HepG2 (cell line): ENCODE measurements around the gene SMIM24. TPM values are rescaled to one million over a fixed set of nuclear protein-coding genes. Genes with fewer than 3 reads are reported as not detected.

Experiments used
- ARNT ChIP-seq: fragments of 450-650 bp; IDR thresholded peaks from 2 replicates; pipeline ENCODE4 v1.6.1; 2017
- ARNTL ChIP-seq: sonication (generic); formaldehyde crosslinking; IDR thresholded peaks from 2 replicates; pipeline ENCODE4 v1.4.0; 2020; ENCODE audit warnings: mild to moderate bottlenecking, missing genetic modification reagents
- ATF6 ChIP-seq: sonication (generic); formaldehyde crosslinking; conservative IDR thresholded peaks from 2 replicates; pipeline ENCODE4 v1.4.0; 2020; ENCODE audit warnings: missing genetic modification reagents
- CBFB ChIP-seq: sonication (generic); formaldehyde crosslinking; IDR thresholded peaks from 2 replicates; pipeline ENCODE4 v1.4.0; 2020; ENCODE audit warnings: missing genetic modification reagents
- CREB1 ChIP-seq, 2 experiments: fragments of 450-650 bp in 1 of 2; IDR thresholded peaks; 2 replicates each; pipeline ENCODE4 v1.6.1; 2016 to 2017; ENCODE audit warnings: control low read depth in 1 of 2, mild to moderate bottlenecking in 1 of 2, missing compliant biosample characterization in 1 of 2, missing genetic modification characterization in 1 of 2
- FOXA3 ChIP-seq: IDR thresholded peaks from 2 replicates; pipeline ENCODE4 v1.6.1; 2016; ENCODE audit warnings: missing genetic modification reagents, missing compliant biosample characterization
- HINFP ChIP-seq: sonication (generic); formaldehyde crosslinking; IDR thresholded peaks from 2 replicates; pipeline ENCODE4 v1.4.0; 2020; ENCODE audit warnings: low read depth, mild to moderate bottlenecking, missing genetic modification reagents
- HNRNPL ChIP-seq: fragments of 200-400 bp; formaldehyde crosslinking; IDR thresholded peaks from 2 replicates; pipeline ENCODE4 v1.6.1; 2017; ENCODE audit warnings: mild to moderate bottlenecking, low read depth, low read length
- HNRNPUL1 ChIP-seq: fragments of 200-400 bp; formaldehyde crosslinking; IDR thresholded peaks from 2 replicates; pipeline ENCODE4 v1.6.1; 2017; ENCODE audit warnings: low read depth, mild to moderate bottlenecking, low read length, moderate library complexity
- NCOA5 ChIP-seq: sonication (generic); formaldehyde crosslinking; IDR thresholded peaks from 2 replicates; pipeline ENCODE4 v1.4.0; 2020; ENCODE audit warnings: missing genetic modification reagents
- NFIB ChIP-seq: sonication (generic); formaldehyde crosslinking; IDR thresholded peaks from 2 replicates; pipeline ENCODE4 v1.9.0; 2021; ENCODE audit warnings: missing genetic modification reagents, mild to moderate bottlenecking, borderline replicate concordance
- PAX8 ChIP-seq: sonication (generic); formaldehyde crosslinking; IDR thresholded peaks from 2 replicates; pipeline ENCODE4 v1.8.0; 2022; ENCODE audit warnings: mild to moderate bottlenecking, missing genetic modification reagents, borderline replicate concordance
- PITX1 ChIP-seq: sonication (generic); formaldehyde crosslinking; IDR thresholded peaks from 2 replicates; pipeline ENCODE4 v1.5.1; 2020; ENCODE audit warnings: mild to moderate bottlenecking, missing genetic modification reagents
- TEAD3 ChIP-seq: optimal IDR thresholded peaks from 2 replicates; pipeline ENCODE3; 2016; ENCODE audit warnings: borderline replicate concordance
- XBP1 ChIP-seq: sonication (generic); formaldehyde crosslinking; IDR thresholded peaks from 2 replicates; pipeline ENCODE4 v1.5.0; 2020; ENCODE audit warnings: missing genetic modification reagents
- ZBTB21 ChIP-seq: sonication (generic); formaldehyde crosslinking; IDR thresholded peaks from 2 replicates; pipeline ENCODE4 v1.4.0; 2020; ENCODE audit warnings: missing genetic modification reagents
- ZBTB25 ChIP-seq: IDR thresholded peaks from 2 replicates; pipeline ENCODE4 v1.6.1; 2018; ENCODE audit warnings: missing genetic modification reagents
- ZBTB7B ChIP-seq: sonication (generic); formaldehyde crosslinking; IDR thresholded peaks from 2 replicates; pipeline ENCODE4 v1.4.0; 2020; ENCODE audit warnings: missing genetic modification reagents
- ZFP36L1 ChIP-seq: sonication (generic); formaldehyde crosslinking; IDR thresholded peaks from 2 replicates; pipeline ENCODE4 v1.8.0; 2022; ENCODE audit warnings: mild to moderate bottlenecking, missing genetic modification reagents, moderate library complexity
- ZNF124 ChIP-seq: sonication (generic); formaldehyde crosslinking; IDR thresholded peaks from 2 replicates; pipeline ENCODE4 v1.4.0; 2020; ENCODE audit warnings: missing genetic modification reagents
- ZNF225 ChIP-seq: sonication (generic); formaldehyde crosslinking; IDR thresholded peaks from 2 replicates; pipeline ENCODE4 v1.4.0; 2020; ENCODE audit warnings: mild to moderate bottlenecking, missing genetic modification reagents
- ZNF546 ChIP-seq: sonication (generic); formaldehyde crosslinking; conservative IDR thresholded peaks from 2 replicates; pipeline ENCODE4 v1.8.1; 2023; ENCODE audit warnings: mild to moderate bottlenecking, missing genetic modification reagents
- ZNF598 ChIP-seq: sonication (generic); formaldehyde crosslinking; IDR thresholded peaks from 2 replicates; pipeline ENCODE4 v1.5.1; 2020; ENCODE audit warnings: mild to moderate bottlenecking, missing genetic modification reagents, borderline replicate concordance
- ZNF724P ChIP-seq: sonication (generic); formaldehyde crosslinking; IDR thresholded peaks from 2 replicates; pipeline ENCODE4 v1.8.0; 2022; ENCODE audit warnings: missing genetic modification reagents, borderline replicate concordance
- ZNF761 ChIP-seq: sonication (generic); formaldehyde crosslinking; conservative IDR thresholded peaks from 2 replicates; pipeline ENCODE4 v1.4.0; 2020; ENCODE audit warnings: mild to moderate bottlenecking, missing genetic modification reagents
- ZNF816 ChIP-seq: sonication (generic); formaldehyde crosslinking; IDR thresholded peaks from 2 replicates; pipeline ENCODE4 v1.8.0; 2022; ENCODE audit warnings: missing genetic modification reagents, mild to moderate bottlenecking, borderline replicate concordance
- polyA plus RNA-seq, 8 experiments: library from polyadenylated mRNA; depleted of rRNA in 3 of 8; stranded (reverse) in 7 of 8; unstranded in 1 of 8; fragments of >200 nt; fragmentation: Illumina TruSeq in 4 of 8; extraction: Trizol in 4 of 8; gene quantifications; 2 replicates each; pipeline versions ENCODE4 v1.2.1 to v1.2.3, GENCODE V29; 2011 to 2016; ENCODE audit warnings: low read depth in 4 of 8, missing spikeins in 1 of 8, mixed read lengths in 1 of 8; ENCODE audit not compliant: insufficient read depth in 1 of 8
- total RNA-seq, 5 experiments: library from RNA; depleted of rRNA; stranded (reverse); fragments of >200 nt; fragmentation: Illumina TruSeq; extraction: Trizol; gene quantifications; 2 replicates each; pipeline ENCODE4 v1.2.3, GENCODE V29; 2016; ENCODE audit warnings: low read depth in 1 of 5

SMIM24 gene
- total and polyA plus RNA-seq, 2 of the 13 experiments (the other 11 are each of a cell fraction or from before 2014, with no cell fraction given) = 11.2 to 70.6 TPM

GRCh38 chr19:3500429-3501101 is 20.2 kb upstream of the SMIM24 start, which contains the start of gene DOHH (continued):
- peak; percentile 80; the same call in 1 of the 2 replicates for TF ChIP-seq ZNF598 (CRISPR knock-in tag)
- TF ChIP-seq PITX1 (CRISPR knock-in tag) = no peak
- TF ChIP-seq ZNF724P (CRISPR knock-in tag) = 0 out of 2 replicates have a peak, but pooled peaks have one; percentile 55
- 0 out of 2 replicates have a peak, but pooled peaks have one; percentile 32 for TF ChIP-seq PAX8
- TF ChIP-seq HNRNPL = no peak
- TF ChIP-seq ZBTB7B (CRISPR knock-in tag) = no peak
- no peak for TF ChIP-seq NCOA5
- TF ChIP-seq ZFP36L1 (CRISPR knock-in tag) = 0 out of 2 replicates have a peak, but pooled peaks have one; percentile 57
- TF ChIP-seq CBFB (CRISPR knock-in tag) = peak; percentile 93
- TF ChIP-seq TEAD3 = peak; percentile 75
- TF ChIP-seq ARNTL (CRISPR knock-in tag) = peak; percentile 88
- TF ChIP-seq ARNT = no peak
- TF ChIP-seq ATF6 (CRISPR knock-in tag) = no peak
- 0 out of 2 replicates have a peak, but pooled peaks have one; percentile 14 for TF ChIP-seq CREB1 (IDR thresholded peaks at IDR 0.05)
- TF ChIP-seq CREB1 (CRISPR knock-in tag; IDR thresholded peaks at IDR 0.05) = peak; percentile 37; the same call in 1 of the 2 replicates
- TF ChIP-seq NFIB (CRISPR knock-in tag) = no peak
- no peak for TF ChIP-seq ZBTB21 (CRISPR knock-in tag)
- TF ChIP-seq FOXA3 (CRISPR knock-in tag) = peak; percentile 26; the same call in 1 of the 2 replicates
- TF ChIP-seq ZBTB25 = peak; percentile 82; the same call in 1 of the 2 replicates
- peak; percentile 90 for TF ChIP-seq ZNF546
- TF ChIP-seq ZNF225 = peak; percentile 48; the same call in 1 of the 2 replicates
- 0 out of 2 replicates have a peak, but pooled peaks have one; percentile 33 for TF ChIP-seq XBP1 (CRISPR knock-in tag)
- 0 out of 2 replicates have a peak, but pooled peaks have one; percentile 40 for TF ChIP-seq ZNF761 (CRISPR knock-in tag)
- TF ChIP-seq ZNF124 (CRISPR knock-in tag) = no peak
- no peak for TF ChIP-seq HNRNPUL1
- no peak for TF ChIP-seq ZNF816 (CRISPR knock-in tag)
- TF ChIP-seq HINFP (CRISPR knock-in tag) = peak; percentile 66
